D721Med (cell line): ENCODE measurements around the gene N4BP2L2.

Experiments
- DNase-seq: peaks from one replicate; pipeline ENCODE4 v3.0.0; 2011; ENCODE audit warnings: low spot score; ENCODE audit not compliant: insufficient read length
- FAIRE-seq: peaks from 2 replicates; lab custom pipeline; 2011; peaks lifted over from hg19 to GRCh38; lab: Jason Lieb, UNC
- TF ChIP-seq, protein P1 (sequence below): IDR thresholded peaks from 2 replicates; pipeline ENCODE4 v1.5.1; 2012; ENCODE audit warnings: mild to moderate bottlenecking, control low read depth; ENCODE audit not compliant: insufficient read depth; ENCODE audit errors: missing control alignments

The N4BP2L2 gene

DNA sequence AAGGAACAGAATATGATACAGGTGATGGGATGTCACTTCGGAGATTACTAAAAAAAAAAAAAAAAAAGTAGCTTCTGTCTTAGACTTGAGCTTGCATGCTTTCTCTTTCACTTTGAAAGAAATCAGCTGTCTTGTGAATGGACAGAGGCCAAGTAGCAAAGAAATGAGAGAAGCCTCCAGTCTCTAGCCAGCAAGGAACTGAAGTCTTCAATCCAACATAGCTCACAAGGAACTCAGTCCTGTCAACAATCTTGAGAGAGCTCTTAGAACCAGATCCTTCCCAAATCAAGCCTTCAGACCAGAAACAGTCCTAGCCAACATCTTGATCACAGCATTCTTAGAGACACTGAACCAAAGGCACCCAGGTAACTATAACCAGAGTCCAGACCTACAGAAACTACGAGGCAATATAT, 7.7 kb downstream of the N4BP2L2 start:
- no peak for DNase-seq
- TF ChIP-seq, protein P1, sequence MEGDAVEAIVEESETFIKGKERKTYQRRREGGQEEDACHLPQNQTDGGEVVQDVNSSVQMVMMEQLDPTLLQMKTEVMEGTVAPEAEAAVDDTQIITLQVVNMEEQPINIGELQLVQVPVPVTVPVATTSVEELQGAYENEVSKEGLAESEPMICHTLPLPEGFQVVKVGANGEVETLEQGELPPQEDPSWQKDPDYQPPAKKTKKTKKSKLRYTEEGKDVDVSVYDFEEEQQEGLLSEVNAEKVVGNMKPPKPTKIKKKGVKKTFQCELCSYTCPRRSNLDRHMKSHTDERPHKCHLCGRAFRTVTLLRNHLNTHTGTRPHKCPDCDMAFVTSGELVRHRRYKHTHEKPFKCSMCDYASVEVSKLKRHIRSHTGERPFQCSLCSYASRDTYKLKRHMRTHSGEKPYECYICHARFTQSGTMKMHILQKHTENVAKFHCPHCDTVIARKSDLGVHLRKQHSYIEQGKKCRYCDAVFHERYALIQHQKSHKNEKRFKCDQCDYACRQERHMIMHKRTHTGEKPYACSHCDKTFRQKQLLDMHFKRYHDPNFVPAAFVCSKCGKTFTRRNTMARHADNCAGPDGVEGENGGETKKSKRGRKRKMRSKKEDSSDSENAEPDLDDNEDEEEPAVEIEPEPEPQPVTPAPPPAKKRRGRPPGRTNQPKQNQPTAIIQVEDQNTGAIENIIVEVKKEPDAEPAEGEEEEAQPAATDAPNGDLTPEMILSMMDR, result no peak
- FAIRE-seq, result no peak

DNA sequence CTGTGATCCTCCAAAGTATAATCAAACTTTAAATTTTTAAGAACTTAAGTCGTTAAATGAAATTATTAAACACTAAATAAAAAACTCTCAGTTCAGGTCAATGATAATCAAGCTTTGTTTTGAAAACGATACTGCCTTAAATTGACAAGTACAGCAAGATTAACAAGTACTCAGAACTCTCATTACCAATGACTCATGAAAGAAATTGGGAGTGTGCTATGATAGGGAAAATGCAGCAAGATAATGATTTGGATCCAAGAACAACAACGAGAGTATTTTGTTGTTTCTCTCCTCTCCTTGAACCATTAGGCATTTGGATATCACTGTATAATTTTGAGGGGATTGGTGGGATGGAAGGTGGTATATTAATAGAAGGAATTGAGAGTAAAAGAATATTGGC, 10.2 kb downstream of the N4BP2L2 start:
- DNase-seq (no peak), FAIRE-seq (no peak)
- TF ChIP-seq, protein P1, result no peak

DNA sequence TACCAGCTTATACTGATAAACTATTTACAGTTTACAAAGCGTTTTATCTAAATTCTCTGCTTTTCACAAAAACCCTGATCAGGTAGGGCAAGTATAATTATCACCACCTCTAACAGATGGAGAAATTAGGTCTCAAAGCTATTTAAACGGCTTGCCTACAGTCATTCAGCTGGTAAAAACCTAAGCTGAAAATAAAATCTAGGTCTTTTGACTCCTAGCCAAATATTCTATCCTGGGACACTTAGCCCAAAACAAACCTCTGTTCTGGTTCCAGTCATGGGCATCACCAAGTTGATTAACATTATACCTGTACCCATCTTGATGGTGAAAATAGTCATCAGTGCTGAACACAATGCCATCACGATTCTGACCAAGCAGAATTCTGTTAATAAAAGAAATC, 11.4 kb downstream of the N4BP2L2 start:
- FAIRE-seq, result no peak
- DNase-seq, result no peak

DNA sequence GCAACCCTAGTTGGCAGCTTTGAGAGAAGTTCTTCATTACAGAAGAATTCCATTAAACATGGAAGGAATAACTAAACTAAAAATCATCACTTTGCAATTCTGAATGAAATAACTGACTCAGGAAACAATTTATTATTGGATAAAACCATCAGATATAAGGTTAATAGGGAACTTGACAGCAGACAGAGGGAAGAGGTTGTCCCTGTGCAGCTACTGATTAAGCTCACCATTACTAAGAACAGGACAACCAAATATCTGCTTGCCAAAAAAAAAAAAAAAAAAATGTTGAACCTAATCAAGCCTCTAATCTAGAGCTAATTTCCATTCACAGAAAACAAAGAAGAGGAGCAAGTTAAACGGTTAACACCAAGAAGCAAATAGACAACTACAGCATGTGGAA, 12.8 kb downstream of the N4BP2L2 start:
- TF ChIP-seq, protein P1, result no peak
- FAIRE-seq (no peak), DNase-seq (no peak)

More for the DNA sequence above, 11.4 kb downstream of the N4BP2L2 start:
- TF ChIP-seq, protein P1, result no peak

DNA sequence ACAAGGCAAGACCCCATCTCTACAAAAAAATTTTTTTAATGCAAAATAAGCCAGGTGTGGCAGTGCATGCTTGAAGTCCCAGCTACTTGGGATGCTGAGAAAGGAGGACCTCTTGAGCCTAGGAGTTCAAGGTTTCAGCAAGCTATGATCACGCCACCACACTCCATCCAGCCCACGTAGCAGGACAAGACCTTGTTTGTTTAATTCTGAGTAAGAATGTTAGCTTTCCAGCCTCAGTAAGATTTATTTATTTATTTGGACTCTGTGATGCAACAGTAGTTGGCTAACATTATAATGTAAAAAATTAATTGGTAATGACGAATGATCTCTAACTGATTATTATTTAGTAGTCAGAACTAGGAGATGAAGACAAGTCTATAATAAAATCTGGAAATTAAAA, 23.3 kb downstream of the N4BP2L2 start:
- FAIRE-seq, result no peak
- TF ChIP-seq, protein P1, result no peak
- DNase-seq, result no peak

DNA sequence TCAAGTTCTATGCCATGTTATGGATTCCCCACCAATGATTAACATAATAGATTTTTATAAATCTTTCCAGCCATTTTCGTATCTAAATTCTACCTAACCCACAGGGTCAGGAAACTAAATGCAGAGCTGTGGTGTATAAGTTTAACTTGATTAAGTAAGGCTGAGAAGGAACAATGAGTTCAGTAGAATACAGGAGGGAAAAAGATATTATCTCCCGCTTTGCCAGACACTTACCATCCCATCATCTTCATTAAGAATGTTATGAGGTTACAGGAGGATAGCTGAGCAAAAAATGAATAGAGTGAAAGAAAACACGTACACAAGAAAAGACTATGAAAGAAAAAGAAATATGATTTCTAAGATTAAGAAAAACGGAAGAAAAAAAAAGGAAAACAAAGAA, 27.1 kb downstream of the N4BP2L2 start:
- TF ChIP-seq, protein P1, result no peak

DNA sequence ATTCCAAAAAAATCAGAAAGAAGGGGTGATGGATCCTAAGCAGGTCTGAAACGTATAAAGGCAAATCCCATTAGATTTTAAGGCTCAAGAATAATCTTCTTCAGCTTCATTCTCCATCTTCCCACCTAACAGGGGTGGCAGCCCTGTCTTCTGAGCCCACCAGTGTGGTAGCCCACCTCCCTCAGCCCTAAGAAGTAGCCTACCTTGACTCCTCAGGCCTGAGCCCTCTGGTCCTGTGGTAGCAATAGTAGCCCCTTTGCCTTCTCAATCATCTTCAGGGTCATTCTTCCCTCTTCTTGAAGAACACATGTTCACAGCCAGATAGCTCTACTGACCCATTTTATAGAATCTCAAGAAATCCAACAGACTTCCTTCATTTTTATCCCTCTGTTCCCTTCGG, 33.7 kb downstream of the N4BP2L2 start:
- TF ChIP-seq, protein P1, result no peak
- no peak for FAIRE-seq
- DNase-seq, result no peak

More for the DNA sequence above, 27.1 kb downstream of the N4BP2L2 start:
- FAIRE-seq (no peak), DNase-seq (no peak)
